WTC11 (cell line): ENCODE measurements around the gene PCP2. TPM values are rescaled to one million over a fixed set of nuclear protein-coding genes. Genes with fewer than 3 reads are reported as not detected.
A peak's percentile ranks its signal among the peaks of the same experiment; 100 is the strongest.

Experiments
- ATAC-seq: fragments of 200-7000 bp; cut with Tn5 transposase; 2 replicates; pipeline ENCODE4 v1.10.0; 2021; ENCODE audit warnings: mild to moderate bottlenecking, moderate library complexity
- CTCF ChIA-PET: fragments of 300-600 bp; sonication (Branson Sonifier 250); formaldehyde crosslinking; loops from one replicate; lab custom pipeline; 2021; ENCODE audit warnings: antibody characterized with exemption; lab: Charles Lee
- POLR2A ChIA-PET: fragments of 350-600 bp; sonication (Branson Sonifier 250); formaldehyde crosslinking; loops from one replicate; lab custom pipeline; 2021; ENCODE audit warnings: antibody characterized with exemption; lab: Charles Lee
- DNase-seq: peaks from one replicate; pipeline ENCODE4 v3.0.0; 2021; ENCODE audit warnings: low spot score
- H3K27ac Mint-ChIP-seq: 2 replicates; pipeline ENCODE4 v1.8.0; 2021; ENCODE audit warnings: mixed read lengths
- H3K27me3 Mint-ChIP-seq: 2 replicates; pipeline ENCODE4 v1.8.0; 2021; ENCODE audit warnings: low read depth, mild to moderate bottlenecking, moderate library complexity, mixed read lengths
- H3K36me3 Mint-ChIP-seq: 2 replicates; pipeline ENCODE4 v1.8.0; 2021; ENCODE audit warnings: mixed read lengths
- H3K4me1 Mint-ChIP-seq: 2 replicates; pipeline ENCODE4 v1.8.0; 2022; ENCODE audit warnings: mixed read lengths
- H3K4me3 Mint-ChIP-seq: 2 replicates; pipeline ENCODE4 v1.8.0; 2021; ENCODE audit warnings: mild to moderate bottlenecking, moderate library complexity, mixed read lengths
- H3K9me3 Mint-ChIP-seq: 2 replicates; pipeline ENCODE4 v1.8.0; 2021; ENCODE audit warnings: mixed read lengths
- ATF1 ChIP-seq: sonication (generic); formaldehyde crosslinking; IDR thresholded peaks from 2 replicates; pipeline ENCODE4 v1.8.1; 2023; ENCODE audit warnings: mild to moderate bottlenecking, moderate library complexity, missing genetic modification reagents
- ATF6 ChIP-seq: sonication (generic); formaldehyde crosslinking; IDR thresholded peaks from 2 replicates; pipeline ENCODE4 v1.8.1; 2023; ENCODE audit warnings: mild to moderate bottlenecking, missing genetic modification reagents
- CBFB ChIP-seq: sonication (generic); formaldehyde crosslinking; IDR thresholded peaks from 2 replicates; pipeline ENCODE4 v1.8.1; 2022; ENCODE audit warnings: mild to moderate bottlenecking, low read depth, missing genetic modification reagents
- ELF4 ChIP-seq: sonication (generic); formaldehyde crosslinking; IDR thresholded peaks from 2 replicates; pipeline ENCODE4 v1.8.1; 2022; ENCODE audit warnings: low read depth, mild to moderate bottlenecking, moderate library complexity, missing genetic modification reagents
- EMX1 ChIP-seq: fragments of 250-450 bp; sonication (Bioruptor Pico); IDR thresholded peaks from 2 replicates; pipeline ENCODE4 v1.8.0; 2021; ENCODE audit warnings: mild to moderate bottlenecking
- ESRRA ChIP-seq: sonication (generic); formaldehyde crosslinking; IDR thresholded peaks from 2 replicates; pipeline ENCODE4 v1.8.1; 2022; ENCODE audit warnings: mild to moderate bottlenecking, missing genetic modification reagents, borderline replicate concordance
- ETV6 ChIP-seq: sonication (generic); formaldehyde crosslinking; IDR thresholded peaks from 2 replicates; pipeline ENCODE4 v1.8.1; 2022; ENCODE audit warnings: mild to moderate bottlenecking, missing genetic modification reagents
- FOXP1 ChIP-seq: sonication (generic); formaldehyde crosslinking; IDR thresholded peaks from 2 replicates; pipeline ENCODE4 v1.8.0; 2022; ENCODE audit warnings: missing genetic modification reagents, mild to moderate bottlenecking, moderate library complexity, borderline replicate concordance
- JUN ChIP-seq: sonication (generic); formaldehyde crosslinking; IDR thresholded peaks from 2 replicates; pipeline ENCODE4 v1.8.0; 2023; ENCODE audit warnings: mild to moderate bottlenecking, missing genetic modification reagents
- KAT7 ChIP-seq: sonication (generic); formaldehyde crosslinking; IDR thresholded peaks from 2 replicates; pipeline ENCODE4 v1.8.1; 2023; ENCODE audit warnings: missing genetic modification reagents, mild to moderate bottlenecking, borderline replicate concordance
- MYBL2 ChIP-seq: sonication (generic); formaldehyde crosslinking; IDR thresholded peaks from 2 replicates; pipeline ENCODE4 v1.8.1; 2023; ENCODE audit warnings: mild to moderate bottlenecking, moderate library complexity, missing genetic modification reagents
- NFATC4 ChIP-seq: fragments of 250-450 bp; sonication (Bioruptor Pico); IDR thresholded peaks from 2 replicates; pipeline ENCODE4 v1.9.0; 2021; ENCODE audit warnings: mild to moderate bottlenecking
- NFE2L1 ChIP-seq: sonication (generic); formaldehyde crosslinking; IDR thresholded peaks from 2 replicates; pipeline ENCODE4 v1.8.1; 2023; ENCODE audit warnings: missing genetic modification reagents
- NR3C1 ChIP-seq: sonication (generic); formaldehyde crosslinking; conservative IDR thresholded peaks from 2 replicates; pipeline ENCODE4 v1.8.1; 2023; ENCODE audit warnings: low read depth, mild to moderate bottlenecking, missing genetic modification reagents
- OVOL2 ChIP-seq: fragments of 250-450 bp; sonication (Bioruptor Pico); IDR thresholded peaks from 2 replicates; pipeline ENCODE4 v1.9.0; 2021; ENCODE audit warnings: mild to moderate bottlenecking, borderline replicate concordance
- RELA ChIP-seq: sonication (generic); formaldehyde crosslinking; IDR thresholded peaks from 2 replicates; pipeline ENCODE4 v1.8.1; 2022; ENCODE audit warnings: missing genetic modification reagents, mild to moderate bottlenecking, borderline replicate concordance
- TEAD1 ChIP-seq: sonication (generic); formaldehyde crosslinking; IDR thresholded peaks from 2 replicates; pipeline ENCODE4 v1.8.0; 2022; ENCODE audit warnings: mild to moderate bottlenecking, missing genetic modification reagents
- TEAD4 ChIP-seq: sonication (generic); formaldehyde crosslinking; IDR thresholded peaks from 2 replicates; pipeline ENCODE4 v1.8.0; 2022; ENCODE audit warnings: mild to moderate bottlenecking, missing genetic modification reagents
- ZMAT4 ChIP-seq: fragments of 250-450 bp; sonication (Bioruptor Pico); IDR thresholded peaks from 2 replicates; pipeline ENCODE4 v1.9.0; 2021; ENCODE audit warnings: mild to moderate bottlenecking
- ZNF232 ChIP-seq: sonication (generic); formaldehyde crosslinking; IDR thresholded peaks from 2 replicates; pipeline ENCODE4 v1.8.0; 2022; ENCODE audit warnings: mild to moderate bottlenecking, missing genetic modification reagents
- ZNF512 ChIP-seq: sonication (generic); formaldehyde crosslinking; IDR thresholded peaks from 2 replicates; pipeline ENCODE4 v1.8.1; 2022; ENCODE audit warnings: missing genetic modification reagents, borderline replicate concordance
- total RNA-seq: library from RNA; stranded (reverse); gene quantifications from 3 replicates; pipeline ENCODE4 v1.2.3, GENCODE V29; 2021

The PCP2 gene
- total RNA-seq, 1 experiment from 2014 or later, result 0.48 TPM

DNA sequence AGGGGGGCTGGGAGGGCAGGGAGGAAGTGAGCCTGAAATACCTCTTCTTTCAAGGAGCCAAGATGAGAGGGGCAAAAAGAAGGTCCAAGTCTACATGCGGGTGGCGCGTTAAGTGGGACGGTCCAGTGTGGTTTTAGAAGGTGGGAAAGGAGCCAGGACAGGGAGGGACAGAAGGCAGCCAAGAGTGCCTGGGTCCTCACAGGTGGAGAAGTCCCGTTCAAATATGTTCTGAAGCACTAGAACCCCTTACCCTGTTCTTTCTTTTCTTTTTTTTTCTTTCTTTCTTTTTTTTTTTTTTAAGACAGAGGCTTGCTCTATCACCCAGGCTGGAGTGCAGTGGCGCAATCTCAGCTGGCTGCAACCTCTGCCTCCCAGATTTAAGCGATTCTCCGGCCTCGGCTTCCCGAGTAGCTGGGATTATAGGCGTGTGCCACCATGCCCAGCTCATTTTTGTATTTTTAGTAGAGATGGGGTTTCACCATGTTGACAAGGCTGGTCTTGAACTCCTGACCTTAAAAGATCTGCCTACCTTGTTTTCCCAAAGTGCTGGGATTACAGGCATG is 30.5 kb downstream of the PCP2 start (continued):
- TF ChIP-seq TEAD4 (no peak), TEAD1 (no peak)
- TF ChIP-seq, all 79 proteins: peak for 0

DNA sequence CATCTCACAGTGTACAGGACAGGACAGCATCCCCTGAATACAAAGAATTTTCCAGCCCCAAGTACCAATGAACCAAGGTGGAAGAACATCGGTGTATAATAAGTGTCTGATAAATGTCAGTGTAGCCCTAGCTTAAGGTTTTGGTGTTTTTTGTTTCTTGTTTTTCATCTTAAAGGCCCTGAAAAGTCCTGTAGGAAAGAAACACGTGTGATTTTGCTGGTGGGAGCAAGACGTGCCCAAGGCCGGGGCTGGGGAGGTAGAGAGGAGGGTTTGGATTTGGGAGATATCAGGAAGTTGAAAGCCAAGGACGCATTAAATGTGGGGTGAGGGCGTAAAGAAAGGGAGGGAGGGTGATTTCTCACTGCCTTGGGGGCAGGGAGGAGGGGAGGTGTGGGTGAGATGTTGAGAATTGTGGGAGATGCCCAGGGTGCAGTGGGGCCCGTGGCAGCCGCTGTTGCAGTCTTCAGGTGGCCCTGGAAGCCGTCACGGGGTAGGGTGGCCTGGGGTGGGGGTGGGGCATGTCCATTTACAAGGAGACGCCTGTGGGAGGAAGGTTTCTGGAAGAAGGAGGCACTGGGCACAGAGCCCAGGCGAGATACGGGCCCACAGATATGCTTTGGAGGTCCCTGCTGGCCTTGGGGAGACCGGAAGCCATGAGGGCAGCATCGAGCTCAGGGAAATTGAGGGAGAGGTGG is 31.1 kb downstream of the PCP2 start:
- Mint-ChIP-seq H3K9me3 (no peaks in the 10 kb centered on the region), H3K27me3 (no peaks in the 10 kb centered on the region), H3K4me1 (peaks cover 18% of the 10 kb centered on the region)
- CTCF ChIA-PET, result interaction anchor here (0.6 to 5.3 kb wide), 3 partner anchors 34 to 383 kb away, joined by 3 to 87 read pairs (median 4); no protein-coding TSS in a partner anchor
- TF ChIP-seq JUN (CRISPR knock-in tag) (no peak), ZNF512 (CRISPR knock-in tag) (no peak), NFE2L1 (no peak), ATF6 (CRISPR knock-in tag) (no peak), ATF1 (CRISPR knock-in tag) (no peak), ZNF232 (no peak), KAT7 (no peak), MYBL2 (no peak), ELF4 (no peak), ZMAT4 (CRISPR knock-in tag) (no peak), NFATC4 (CRISPR knock-in tag) (no peak), ETV6 (CRISPR knock-in tag) (no peak), CBFB (no peak), OVOL2 (CRISPR knock-in tag) (no peak), ESRRA (CRISPR knock-in tag) (no peak), RELA (CRISPR knock-in tag) (no peak), EMX1 (no peak), FOXP1 (CRISPR knock-in tag) (no peak)
- TF ChIP-seq, all 79 proteins: peak for 0
- POLR2A ChIA-PET, result no interaction called here
- no peak overlapping the region for H3K4me3 Mint-ChIP-seq
- DNase-seq (no peak), ATAC-seq (no peak)
- H3K27ac Mint-ChIP-seq, result peak overlapping the region; percentile 54; the same call in 1 of the 2 replicates
- peaks cover 3% of the 10 kb centered on the region; the same call in 1 of the 2 replicates for H3K36me3 Mint-ChIP-seq

- H3K36me3 Mint-ChIP-seq, result peaks cover 3% of the 10 kb centered on the region; the same call in 1 of the 2 replicates
- POLR2A ChIA-PET, result no interaction called here
- no peak for DNase-seq
- no peak overlapping the region for H3K27ac Mint-ChIP-seq
- no peak for ATAC-seq
- peaks cover 24% of the 10 kb centered on the region for H3K4me1 Mint-ChIP-seq
- no peaks in the 10 kb centered on the region for H3K27me3 Mint-ChIP-seq
- no peaks in the 10 kb centered on the region for H3K9me3 Mint-ChIP-seq
- no peak overlapping the region for H3K4me3 Mint-ChIP-seq
- TF ChIP-seq ATF1 (CRISPR knock-in tag) (no peak), NR3C1 (CRISPR knock-in tag) (no peak)
- TF ChIP-seq, all 79 proteins: peak for 0
- CTCF ChIA-PET, result no interaction called here
Measured at GRCh38 chr19:7600721-7601120, 32.8 kb downstream of the PCP2 start.
